ENCODE data around the gene PHF2. TPM values are rescaled to one million over a fixed set of nuclear protein-coding genes. Genes with fewer than 3 reads are reported as not detected.

Gene PHF2
- total RNA-seq, 1 experiment from 2014 or later = 6.3 TPM

- DNase-seq (ENCODE audit: low spot score) = peak; percentile 96
- in situ Hi-C loops (cut with HindIII; ENCODE audit: low sequenced_read_pairs) = no loop called here
Measured at GRCh38 chr9:93566408-93567270, 9.7 kb upstream of the PHF2 start.

- in situ Hi-C loops (cut with HindIII; ENCODE audit: low sequenced_read_pairs) = no loop called here
- DNase-seq (ENCODE audit: low spot score) = peak; percentile 58
Measured at GRCh38 chr9:93567271-93567959, 9.0 kb upstream of the PHF2 start.

GRCh38 chr9:93568169-93568568, 8.2 kb upstream of the PHF2 start:
- in situ Hi-C loops (cut with HindIII; ENCODE audit: low sequenced_read_pairs) = no loop called here

GRCh38 chr9:93569621-93570174, 6.7 kb upstream of the PHF2 start:
- in situ Hi-C loops (cut with HindIII; ENCODE audit: low sequenced_read_pairs) = no loop called here
- DNase-seq (ENCODE audit: low spot score) = no peak

More at GRCh38 chr9:93568169-93568568, 8.2 kb upstream of the PHF2 start:
- no peak for DNase-seq (ENCODE audit: low spot score)

- in situ Hi-C loops (cut with HindIII; ENCODE audit: low sequenced_read_pairs) = no loop called here
- DNase-seq (ENCODE audit: low spot score) = no peak
Measured at GRCh38 chr9:93572221-93572620, 4.2 kb upstream of the PHF2 start.

- in situ Hi-C loops (cut with HindIII; ENCODE audit: low sequenced_read_pairs) = no loop called here
- no peak for DNase-seq (ENCODE audit: low spot score)
Measured at GRCh38 chr9:93572636-93573515, 3.5 kb upstream of the PHF2 start.

GRCh38 chr9:93573516-93573828, 2.9 kb upstream of the PHF2 start:
- in situ Hi-C loops (cut with HindIII; ENCODE audit: low sequenced_read_pairs) = no loop called here
- no peak for DNase-seq (ENCODE audit: low spot score)

- no peak for DNase-seq (ENCODE audit: low spot score)
- in situ Hi-C loops (cut with HindIII; ENCODE audit: low sequenced_read_pairs) = no loop called here
Measured at GRCh38 chr9:93574091-93574899, 2.1 kb upstream of the PHF2 start.

- in situ Hi-C loops (cut with HindIII; ENCODE audit: low sequenced_read_pairs) = no loop called here
Measured at GRCh38 chr9:93574900-93575795, 1.2 kb upstream of the PHF2 start.

GRCh38 chr9:93575796-93576257, 557 bp upstream of the PHF2 start:
- DNase-seq (ENCODE audit: low spot score) = peak; percentile 37
- in situ Hi-C loops (cut with HindIII; ENCODE audit: low sequenced_read_pairs) = no loop called here

More at GRCh38 chr9:93574900-93575795, 1.2 kb upstream of the PHF2 start:
- no peak for DNase-seq (ENCODE audit: low spot score)

- in situ Hi-C loops (cut with HindIII; ENCODE audit: low sequenced_read_pairs) = no loop called here
- peak; percentile 39 for DNase-seq (ENCODE audit: low spot score)
Measured at GRCh38 chr9:93577078-93577974, 942 bp downstream of the PHF2 start.

- DNase-seq (ENCODE audit: low spot score) = peak; percentile 51
- in situ Hi-C loops (cut with HindIII; ENCODE audit: low sequenced_read_pairs) = no loop called here
Measured at GRCh38 chr9:93577975-93578682, 1.7 kb downstream of the PHF2 start.

- in situ Hi-C loops (cut with HindIII; ENCODE audit: low sequenced_read_pairs) = no loop called here
- DNase-seq (ENCODE audit: low spot score) = no peak
Measured at GRCh38 chr9:93578844-93579243, 2.5 kb downstream of the PHF2 start.

- no peak for DNase-seq (ENCODE audit: low spot score)
- in situ Hi-C loops (cut with HindIII; ENCODE audit: low sequenced_read_pairs) = no loop called here
Measured at GRCh38 chr9:93579711-93580516, 3.5 kb downstream of the PHF2 start.

GRCh38 chr9:93580654-93581380, 4.4 kb downstream of the PHF2 start:
- in situ Hi-C loops (cut with HindIII; ENCODE audit: low sequenced_read_pairs) = no loop called here
- peak; percentile 27 for DNase-seq (ENCODE audit: low spot score)
